ENCODE measurements around the gene AGBL2.

Gene AGBL2

DNA sequence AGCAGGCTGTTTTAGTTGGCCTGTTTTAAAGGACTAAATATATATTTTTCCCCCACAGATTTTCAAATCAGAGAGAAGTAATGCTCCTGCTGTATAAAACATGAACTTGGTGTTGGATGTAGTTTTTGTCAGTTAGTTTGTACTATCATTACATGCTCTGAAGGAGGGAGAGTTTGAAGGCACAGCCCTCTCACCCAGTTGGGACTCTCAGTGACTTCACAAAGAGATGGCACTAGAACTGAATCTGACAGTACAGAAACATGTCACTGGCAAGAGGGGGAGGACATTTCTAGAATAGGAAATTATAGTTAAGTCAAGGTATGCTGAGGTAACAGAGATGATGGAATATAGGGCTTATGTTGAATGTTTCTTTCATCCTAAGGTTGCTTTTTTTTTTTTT lies 99.9 kb downstream of the AGBL2 start:
- no peaks in the 10 kb centered on the region for H3K27me3 ChIP-seq (ENCODE audit: control insufficient read depth, insufficient read depth, low read length)
- H3K36me3 ChIP-seq (ENCODE audit: control insufficient read depth, insufficient read depth, low read length): no peaks in the 10 kb centered on the region
- TF ChIP-seq, protein P1, sequence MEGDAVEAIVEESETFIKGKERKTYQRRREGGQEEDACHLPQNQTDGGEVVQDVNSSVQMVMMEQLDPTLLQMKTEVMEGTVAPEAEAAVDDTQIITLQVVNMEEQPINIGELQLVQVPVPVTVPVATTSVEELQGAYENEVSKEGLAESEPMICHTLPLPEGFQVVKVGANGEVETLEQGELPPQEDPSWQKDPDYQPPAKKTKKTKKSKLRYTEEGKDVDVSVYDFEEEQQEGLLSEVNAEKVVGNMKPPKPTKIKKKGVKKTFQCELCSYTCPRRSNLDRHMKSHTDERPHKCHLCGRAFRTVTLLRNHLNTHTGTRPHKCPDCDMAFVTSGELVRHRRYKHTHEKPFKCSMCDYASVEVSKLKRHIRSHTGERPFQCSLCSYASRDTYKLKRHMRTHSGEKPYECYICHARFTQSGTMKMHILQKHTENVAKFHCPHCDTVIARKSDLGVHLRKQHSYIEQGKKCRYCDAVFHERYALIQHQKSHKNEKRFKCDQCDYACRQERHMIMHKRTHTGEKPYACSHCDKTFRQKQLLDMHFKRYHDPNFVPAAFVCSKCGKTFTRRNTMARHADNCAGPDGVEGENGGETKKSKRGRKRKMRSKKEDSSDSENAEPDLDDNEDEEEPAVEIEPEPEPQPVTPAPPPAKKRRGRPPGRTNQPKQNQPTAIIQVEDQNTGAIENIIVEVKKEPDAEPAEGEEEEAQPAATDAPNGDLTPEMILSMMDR (IDR thresholded peaks at IDR 0.05): no peak
- no peak overlapping the region for H2AFZ ChIP-seq
- H3K79me2 ChIP-seq: no peaks in the 10 kb centered on the region
- no peak overlapping the region for H3K4me2 ChIP-seq (ENCODE audit: low read length)
- H3K4me3 ChIP-seq (ENCODE audit: low read depth, low read length): no peak overlapping the region
- H3K9me3 ChIP-seq (ENCODE audit: control insufficient read depth, low read length): no peaks in the 10 kb centered on the region
- no peaks in the 10 kb centered on the region for H3K4me1 ChIP-seq
- no peak overlapping the region for H3K27ac ChIP-seq
- no peak overlapping the region for H3K9ac ChIP-seq

DNA sequence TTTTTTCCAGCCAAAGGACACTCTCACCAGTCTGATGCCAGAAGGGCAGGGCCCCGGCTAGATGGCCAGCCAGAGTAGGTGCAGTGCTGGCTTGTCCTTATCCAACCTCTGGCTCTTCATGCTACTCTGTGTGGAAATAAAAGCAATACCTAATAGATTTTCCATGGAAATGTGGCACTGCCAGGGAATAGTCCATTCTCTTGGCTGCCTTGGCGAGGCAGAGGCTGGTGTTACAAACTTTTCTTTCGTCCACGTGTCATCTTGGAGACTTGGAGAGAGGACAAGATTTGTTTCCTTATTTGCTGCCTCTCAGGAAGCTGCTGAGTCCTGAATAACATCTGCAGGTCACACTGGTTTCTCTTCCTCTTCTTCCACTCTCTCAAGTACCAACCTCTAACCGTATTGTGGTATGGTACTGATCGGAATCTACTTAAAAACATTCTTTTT lies 103.8 kb downstream of the AGBL2 start:
- no peak overlapping the region for H3K4me3 ChIP-seq (ENCODE audit: low read depth, low read length)
- H2AFZ ChIP-seq: no peak overlapping the region
- no peaks in the 10 kb centered on the region for H3K79me2 ChIP-seq
- TF ChIP-seq, protein P1 (IDR thresholded peaks at IDR 0.05): no peak
- H3K27me3 ChIP-seq (ENCODE audit: control insufficient read depth, insufficient read depth, low read length): no peaks in the 10 kb centered on the region
- H3K4me1 ChIP-seq: peaks cover 2% of the 10 kb centered on the region
- H3K9ac ChIP-seq: no peak overlapping the region
- no peak overlapping the region for H3K27ac ChIP-seq
- H3K9me3 ChIP-seq (ENCODE audit: control insufficient read depth, low read length): no peaks in the 10 kb centered on the region
- H3K36me3 ChIP-seq (ENCODE audit: control insufficient read depth, insufficient read depth, low read length): no peaks in the 10 kb centered on the region
- no peak overlapping the region for H3K4me2 ChIP-seq (ENCODE audit: low read length)

DNA sequence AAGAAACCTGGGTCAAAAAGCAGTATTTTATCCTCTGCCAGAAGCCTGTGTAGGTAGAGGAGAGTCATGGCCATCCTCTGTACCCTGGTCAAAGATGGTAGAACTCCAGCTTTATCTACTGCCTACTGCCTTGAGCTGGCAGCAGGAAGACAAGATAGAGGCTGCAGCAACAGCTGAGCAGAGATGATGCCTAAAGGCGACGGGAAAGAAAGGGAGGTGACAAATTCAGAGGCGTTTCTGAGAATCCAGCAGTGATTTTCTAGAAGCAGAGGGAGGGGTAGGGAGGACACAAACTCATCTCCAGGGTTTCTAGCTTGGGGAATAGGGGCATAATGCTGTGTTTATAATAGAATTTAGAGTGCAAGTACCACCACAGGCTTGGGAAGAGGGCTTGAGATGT lies 105.5 kb downstream of the AGBL2 start:
- no peaks in the 10 kb centered on the region for H3K79me2 ChIP-seq
- H3K27me3 ChIP-seq (ENCODE audit: control insufficient read depth, insufficient read depth, low read length): no peaks in the 10 kb centered on the region
- H3K4me2 ChIP-seq (ENCODE audit: low read length): no peak overlapping the region
- H3K4me1 ChIP-seq: peaks cover 2% of the 10 kb centered on the region
- no peaks in the 10 kb centered on the region for H3K9me3 ChIP-seq (ENCODE audit: control insufficient read depth, low read length)
- no peaks in the 10 kb centered on the region for H3K36me3 ChIP-seq (ENCODE audit: control insufficient read depth, insufficient read depth, low read length)
- TF ChIP-seq, protein P1 (IDR thresholded peaks at IDR 0.05): no peak
- H3K27ac ChIP-seq: no peak overlapping the region
- no peak overlapping the region for H2AFZ ChIP-seq
- no peak overlapping the region for H3K4me3 ChIP-seq (ENCODE audit: low read depth, low read length)
- no peak overlapping the region for H3K9ac ChIP-seq

All from parathyroid adenoma (tissue), 2 donors.